ENCODE measurements around the gene DAB1. TPM values are rescaled to one million over a fixed set of nuclear protein-coding genes. Genes with fewer than 3 reads are reported as not detected.

The DAB1 gene
- polyA plus RNA-seq, 1 donor from 2014 or later = 11.4 TPM

DNA sequence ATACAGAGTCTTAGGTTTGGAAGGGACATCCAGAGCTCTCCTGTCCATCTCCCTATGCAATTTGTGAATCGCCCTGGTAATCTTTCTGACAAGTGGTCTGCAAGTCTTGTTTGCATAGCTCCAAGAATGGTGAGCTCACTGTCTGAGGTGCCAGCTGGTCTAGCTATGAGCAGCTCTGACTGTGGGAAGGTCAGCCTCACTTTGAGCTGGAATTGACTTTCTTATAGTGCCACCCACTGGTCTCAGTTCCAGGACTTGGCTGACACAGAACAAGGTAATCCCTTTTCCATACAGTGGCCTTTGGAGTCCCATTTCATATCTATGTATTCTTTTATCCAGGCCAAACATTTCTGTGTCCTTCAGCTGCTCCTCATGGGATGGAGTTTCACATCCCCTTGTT is 362.5 kb downstream of the DAB1 start:
- no peak for TF ChIP-seq POLR2AphosphoS5 (IDR thresholded peaks at IDR 0.05)
- no peak for TF ChIP-seq TAF1 (IDR thresholded peaks at IDR 0.05; ENCODE audit: low read depth)
- TF ChIP-seq EP300 (conservative IDR thresholded peaks at IDR 0.05; ENCODE audit: poor library complexity, severe bottlenecking) = no peak
- TF ChIP-seq EZH2 (IDR thresholded peaks at IDR 0.05; ENCODE audit: borderline replicate concordance, insufficient read depth, low read length, poor library complexity, severe bottlenecking) = no peak
- no peak for TF ChIP-seq RAD21 (conservative IDR thresholded peaks at IDR 0.05)
- no peak for TF ChIP-seq SMC3 (conservative IDR thresholded peaks at IDR 0.05; ENCODE audit: poor library complexity)
- TF ChIP-seq, protein P1, sequence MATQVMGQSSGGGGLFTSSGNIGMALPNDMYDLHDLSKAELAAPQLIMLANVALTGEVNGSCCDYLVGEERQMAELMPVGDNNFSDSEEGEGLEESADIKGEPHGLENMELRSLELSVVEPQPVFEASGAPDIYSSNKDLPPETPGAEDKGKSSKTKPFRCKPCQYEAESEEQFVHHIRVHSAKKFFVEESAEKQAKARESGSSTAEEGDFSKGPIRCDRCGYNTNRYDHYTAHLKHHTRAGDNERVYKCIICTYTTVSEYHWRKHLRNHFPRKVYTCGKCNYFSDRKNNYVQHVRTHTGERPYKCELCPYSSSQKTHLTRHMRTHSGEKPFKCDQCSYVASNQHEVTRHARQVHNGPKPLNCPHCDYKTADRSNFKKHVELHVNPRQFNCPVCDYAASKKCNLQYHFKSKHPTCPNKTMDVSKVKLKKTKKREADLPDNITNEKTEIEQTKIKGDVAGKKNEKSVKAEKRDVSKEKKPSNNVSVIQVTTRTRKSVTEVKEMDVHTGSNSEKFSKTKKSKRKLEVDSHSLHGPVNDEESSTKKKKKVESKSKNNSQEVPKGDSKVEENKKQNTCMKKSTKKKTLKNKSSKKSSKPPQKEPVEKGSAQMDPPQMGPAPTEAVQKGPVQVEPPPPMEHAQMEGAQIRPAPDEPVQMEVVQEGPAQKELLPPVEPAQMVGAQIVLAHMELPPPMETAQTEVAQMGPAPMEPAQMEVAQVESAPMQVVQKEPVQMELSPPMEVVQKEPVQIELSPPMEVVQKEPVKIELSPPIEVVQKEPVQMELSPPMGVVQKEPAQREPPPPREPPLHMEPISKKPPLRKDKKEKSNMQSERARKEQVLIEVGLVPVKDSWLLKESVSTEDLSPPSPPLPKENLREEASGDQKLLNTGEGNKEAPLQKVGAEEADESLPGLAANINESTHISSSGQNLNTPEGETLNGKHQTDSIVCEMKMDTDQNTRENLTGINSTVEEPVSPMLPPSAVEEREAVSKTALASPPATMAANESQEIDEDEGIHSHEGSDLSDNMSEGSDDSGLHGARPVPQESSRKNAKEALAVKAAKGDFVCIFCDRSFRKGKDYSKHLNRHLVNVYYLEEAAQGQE (IDR thresholded peaks at IDR 0.05; ENCODE audit: borderline replicate concordance) = no peak
- no peak for TF ChIP-seq MXI1 (conservative IDR thresholded peaks at IDR 0.05; ENCODE audit: poor library complexity, severe bottlenecking)
- no peaks in the 10 kb centered on the region for H3K27me3 ChIP-seq (ENCODE audit: insufficient read depth, low read depth, low read length)
- no peaks in the 10 kb centered on the region for H3K9me3 ChIP-seq (ENCODE audit: low read length)
- H4K20me1 ChIP-seq (ENCODE audit: insufficient read depth) = no peaks in the 10 kb centered on the region
- H3K36me3 ChIP-seq (ENCODE audit: insufficient read depth, low read length) = no peaks in the 10 kb centered on the region
- no peak overlapping the region for H3K4me2 ChIP-seq (ENCODE audit: low read length)
- H3K4me3 ChIP-seq (ENCODE audit: low read length) = no peak overlapping the region
- H3K79me2 ChIP-seq (replicated peaks; ENCODE audit: insufficient read depth, low read length) = no peaks in the 10 kb centered on the region
- no peak overlapping the region for H3K27ac ChIP-seq (ENCODE audit: low read length)
- no peaks in the 10 kb centered on the region for H3K9me2 ChIP-seq (ENCODE audit: insufficient read depth, low read length)
- no peaks in the 10 kb centered on the region for H3F3A ChIP-seq (ENCODE audit: insufficient read depth, low read length, poor library complexity, severe bottlenecking)
- no peak overlapping the region for H2AFZ ChIP-seq (ENCODE audit: low read depth, low read length)
- no peak overlapping the region for H3K9ac ChIP-seq (ENCODE audit: low read length)

DNA sequence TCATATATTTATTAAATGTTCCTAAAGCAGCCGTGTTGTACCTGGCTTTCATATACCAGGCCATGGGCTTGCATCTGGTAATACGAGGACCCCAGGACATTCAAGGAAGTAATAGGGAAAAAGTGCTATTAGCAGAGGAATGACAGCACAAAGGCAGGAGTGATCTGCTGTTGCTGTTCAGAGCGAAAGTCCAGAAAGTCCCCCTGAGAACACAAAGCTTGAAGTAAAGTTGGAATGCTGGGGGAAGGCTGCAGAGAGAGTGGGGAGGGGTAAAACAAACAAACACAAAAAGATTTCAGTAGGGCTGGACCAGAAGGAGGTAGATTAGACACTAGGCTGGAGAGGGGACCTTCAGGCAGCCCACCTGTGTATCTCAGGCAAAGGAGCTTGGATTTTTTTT is 363.4 kb downstream of the DAB1 start:
- Histone ChIP-seq H3K9me3 (ENCODE audit: low read length) (no peaks in the 10 kb centered on the region), H2AFZ (ENCODE audit: low read depth, low read length) (no peak overlapping the region)

More for the DNA sequence above, 363.4 kb downstream of the DAB1 start:
- no peaks in the 10 kb centered on the region for H3K27me3 ChIP-seq (ENCODE audit: insufficient read depth, low read depth, low read length)
- H3K27ac ChIP-seq (ENCODE audit: low read length) = no peak overlapping the region
- no peak overlapping the region for H3K4me3 ChIP-seq (ENCODE audit: low read length)
- H4K20me1 ChIP-seq (ENCODE audit: insufficient read depth) = no peaks in the 10 kb centered on the region
- H3K9me2 ChIP-seq (ENCODE audit: insufficient read depth, low read length) = no peaks in the 10 kb centered on the region
- H3F3A ChIP-seq (ENCODE audit: insufficient read depth, low read length, poor library complexity, severe bottlenecking) = no peaks in the 10 kb centered on the region
- no peaks in the 10 kb centered on the region for H3K36me3 ChIP-seq (ENCODE audit: insufficient read depth, low read length)
- no peaks in the 10 kb centered on the region for H3K79me2 ChIP-seq (replicated peaks; ENCODE audit: insufficient read depth, low read length)
- H3K9ac ChIP-seq (ENCODE audit: low read length) = no peak overlapping the region
- H3K4me2 ChIP-seq (ENCODE audit: low read length) = no peak overlapping the region
- TF ChIP-seq MXI1 (conservative IDR thresholded peaks at IDR 0.05; ENCODE audit: poor library complexity, severe bottlenecking) = no peak
- no peak for TF ChIP-seq TAF1 (IDR thresholded peaks at IDR 0.05; ENCODE audit: low read depth)
- TF ChIP-seq, protein P1 (IDR thresholded peaks at IDR 0.05; ENCODE audit: borderline replicate concordance) = no peak
- no peak for TF ChIP-seq POLR2AphosphoS5 (IDR thresholded peaks at IDR 0.05)
- TF ChIP-seq SMC3 (conservative IDR thresholded peaks at IDR 0.05; ENCODE audit: poor library complexity) = no peak

Data from neural cell (in vitro differentiated cells).